IMR-90 (cell line): Measurements from ENCODE around the gene ATP9B.

Source experiments
- BHLHE40 ChIP-seq: fragments of 150-350 bp; IDR thresholded peaks from 2 replicates; pipeline ENCODE4 v1.6.1; 2016; ENCODE audit warnings: mild to moderate bottlenecking, low read depth, low read length
- MAFK ChIP-seq: IDR thresholded peaks from 2 replicates; pipeline ENCODE4 v1.6.1; 2012; ENCODE audit warnings: low read depth, low read length, improper control_type of control experiment
- RAD21 ChIP-seq: IDR thresholded peaks from 2 replicates; pipeline ENCODE4 v1.6.1; 2012; ENCODE audit warnings: low read length, improper control_type of control experiment
- RFX5 ChIP-seq: IDR thresholded peaks from 2 replicates; pipeline ENCODE4 v1.8.0; 2012; ENCODE audit warnings: low read depth, mild to moderate bottlenecking, low read length, moderate library complexity
- TF ChIP-seq, protein P1 (sequence below): conservative IDR thresholded peaks from 2 replicates; pipeline ENCODE4 v1.5.1; 2012; ENCODE audit warnings: mild to moderate bottlenecking, low read depth, low read length, improper control_type of control experiment

DNA sequence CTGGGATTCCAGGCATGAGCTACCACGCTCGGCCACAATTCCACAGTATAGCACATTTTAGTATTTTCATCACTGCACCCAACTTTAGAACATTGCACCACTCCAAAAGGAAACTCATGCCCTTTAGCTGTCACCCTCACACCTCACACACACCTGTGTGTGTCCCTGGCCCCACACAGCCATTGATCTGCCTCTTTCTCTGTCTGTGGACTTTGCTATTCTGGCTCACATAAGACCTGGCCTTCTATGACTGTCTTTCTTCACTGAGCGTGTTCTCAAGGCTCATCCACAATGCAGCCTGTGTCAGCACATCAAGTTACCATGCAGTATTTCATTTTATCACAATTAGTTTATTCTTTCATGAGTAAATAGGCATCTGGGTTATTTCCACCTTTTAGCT, 19.7 kb upstream of the ATP9B start:
- TF ChIP-seq BHLHE40, result no peak
- no peak for TF ChIP-seq RFX5
- TF ChIP-seq MAFK, result no peak
- TF ChIP-seq, protein P1, sequence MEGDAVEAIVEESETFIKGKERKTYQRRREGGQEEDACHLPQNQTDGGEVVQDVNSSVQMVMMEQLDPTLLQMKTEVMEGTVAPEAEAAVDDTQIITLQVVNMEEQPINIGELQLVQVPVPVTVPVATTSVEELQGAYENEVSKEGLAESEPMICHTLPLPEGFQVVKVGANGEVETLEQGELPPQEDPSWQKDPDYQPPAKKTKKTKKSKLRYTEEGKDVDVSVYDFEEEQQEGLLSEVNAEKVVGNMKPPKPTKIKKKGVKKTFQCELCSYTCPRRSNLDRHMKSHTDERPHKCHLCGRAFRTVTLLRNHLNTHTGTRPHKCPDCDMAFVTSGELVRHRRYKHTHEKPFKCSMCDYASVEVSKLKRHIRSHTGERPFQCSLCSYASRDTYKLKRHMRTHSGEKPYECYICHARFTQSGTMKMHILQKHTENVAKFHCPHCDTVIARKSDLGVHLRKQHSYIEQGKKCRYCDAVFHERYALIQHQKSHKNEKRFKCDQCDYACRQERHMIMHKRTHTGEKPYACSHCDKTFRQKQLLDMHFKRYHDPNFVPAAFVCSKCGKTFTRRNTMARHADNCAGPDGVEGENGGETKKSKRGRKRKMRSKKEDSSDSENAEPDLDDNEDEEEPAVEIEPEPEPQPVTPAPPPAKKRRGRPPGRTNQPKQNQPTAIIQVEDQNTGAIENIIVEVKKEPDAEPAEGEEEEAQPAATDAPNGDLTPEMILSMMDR, result no peak
- TF ChIP-seq RAD21, result no peak
